Bronchial epithelial cell (primary cell): ENCODE results near the gene ZNF174. TPM values are rescaled to one million over a fixed set of nuclear protein-coding genes. Genes with fewer than 3 reads are reported as not detected.

ENCODE experiments used
- DNase-seq: peaks from one replicate; pipeline ENCODE4 v3.0.0-alpha.2; 2010; ENCODE audit warnings: low read depth
- FAIRE-seq: peaks from 2 replicates; lab custom pipeline; 2011; peaks lifted over from hg19 to GRCh38; lab: Jason Lieb, UNC
- H3K27me3 ChIP-seq: 2 replicates; pipeline ENCODE4 v1.5.1; 2011; ENCODE audit warnings: low read length; ENCODE audit not compliant: control insufficient read depth, insufficient read depth
- H3K36me3 ChIP-seq: 2 replicates; pipeline ENCODE4 v1.5.1; 2011; ENCODE audit warnings: low read length; ENCODE audit not compliant: control insufficient read depth, insufficient read depth
- H3K4me3 ChIP-seq: 2 replicates; pipeline ENCODE4 v1.5.1; 2011; ENCODE audit warnings: mild to moderate bottlenecking, low read depth, low read length, control low read depth
- CTCF ChIP-seq: IDR thresholded peaks from 2 replicates; pipeline ENCODE4 v1.5.1; 2011; ENCODE audit warnings: mild to moderate bottlenecking, moderate library complexity, low read length, control low read depth, inconsistent platforms; ENCODE audit not compliant: insufficient read depth, severe bottlenecking
- total RNA-seq: library from RNA; depleted of rRNA; stranded (reverse); fragments of >200 nt; gene quantifications from 2 replicates; pipeline ENCODE4 v1.2.1, GENCODE V29; 2014

ZNF174 gene
- total RNA-seq, 1 donor from 2014 or later = 4.2 TPM

- TF ChIP-seq CTCF = no peak
- DNase-seq = peak; percentile 27
- Histone ChIP-seq H3K27me3 (no peaks in the 10 kb centered on the region), H3K36me3 (no peaks in the 10 kb centered on the region), H3K4me3 (no peak overlapping the region)
- FAIRE-seq = no peak
These were observed 53.1 kb downstream of the ZNF174 start for GRCh38 chr16:3454093-3454492.

GRCh38 chr16:3454631-3455147 lies 53.7 kb downstream of the ZNF174 start:
- no peak for TF ChIP-seq CTCF

GRCh38 chr16:3457434-3458252 lies 56.6 kb downstream of the ZNF174 start:
- Histone ChIP-seq H3K36me3 (no peaks in the 10 kb centered on the region), H3K27me3 (no peaks in the 10 kb centered on the region), H3K4me3 (peak overlapping the region; percentile 71)
- peak; percentile 69 for DNase-seq
- TF ChIP-seq CTCF = peak; percentile 67
- FAIRE-seq = no peak

More at GRCh38 chr16:3454631-3455147, 53.7 kb downstream of the ZNF174 start:
- no peak for FAIRE-seq
- Histone ChIP-seq H3K36me3 (no peaks in the 10 kb centered on the region), H3K4me3 (no peak overlapping the region), H3K27me3 (no peaks in the 10 kb centered on the region)
- DNase-seq = no peak

- Histone ChIP-seq H3K36me3 (no peaks in the 10 kb centered on the region), H3K4me3 (peak overlapping the region; percentile 71), H3K27me3 (no peaks in the 10 kb centered on the region)
- DNase-seq (peak; percentile 18), FAIRE-seq (no peak)
- TF ChIP-seq CTCF = no peak
These were observed 57.4 kb downstream of the ZNF174 start for GRCh38 chr16:3458278-3458851.

- Histone ChIP-seq H3K4me3 (peak overlapping the region; percentile 71), H3K27me3 (no peaks in the 10 kb centered on the region), H3K36me3 (no peaks in the 10 kb centered on the region)
- TF ChIP-seq CTCF = no peak
- no peak for FAIRE-seq
- peak; percentile 17 for DNase-seq
These were observed 57.9 kb downstream of the ZNF174 start for GRCh38 chr16:3458852-3459361.

Other genes with a start within 250 kb of the ZNF174 start
- not detected in 2 replicates for gene OR1F1, start 213.0 kb upstream of the ZNF174 start, total RNA-seq
- 9.5 and 9.9 TPM in 2 replicates for gene ZNF200, start 166.1 kb upstream of the ZNF174 start, total RNA-seq
- not detected in 2 replicates for gene MEFV, start 144.6 kb upstream of the ZNF174 start, total RNA-seq
- gene ZNF263, start 117.7 kb upstream of the ZNF174 start, total RNA-seq = 46.6 and 60.6 TPM in 2 replicates
- gene TIGD7, start 95.8 kb upstream of the ZNF174 start, total RNA-seq = 2.4 and 5.5 TPM in 2 replicates
- 22.9 and 23.2 TPM in 2 replicates for gene ZNF75A, start 95.7 kb upstream of the ZNF174 start, total RNA-seq
- gene OR2C1, start 45.3 kb upstream of the ZNF174 start, total RNA-seq = not detected in 2 replicates
- gene ZSCAN32, start 211 bp upstream of the ZNF174 start, total RNA-seq = 15.6 and 17.4 TPM in 2 replicates
- 1.3 and 1.9 TPM in 2 replicates for gene ZNF597, start 42.3 kb downstream of the ZNF174 start, total RNA-seq
- gene NAA60, start 42.5 kb downstream of the ZNF174 start, total RNA-seq = 5.0 and 10.0 TPM in 2 replicates
- gene C16orf90, start 94.3 kb downstream of the ZNF174 start, total RNA-seq = not detected in 2 replicates
- gene CLUAP1, start 99.8 kb downstream of the ZNF174 start, total RNA-seq = 8.2 and 16.9 TPM in 2 replicates
- gene NLRC3, start 176.2 kb downstream of the ZNF174 start, total RNA-seq = not detected in 2 replicates
- 1.3 and 2.4 TPM in 2 replicates for gene SLX4, start 210.4 kb downstream of the ZNF174 start, total RNA-seq